NOMO-1 treated with DMSO at 0.1 percent for 48 hours (cell line): ENCODE measurements around the gene XRCC5.
"Not testable (repeated sequence)": the region's sequence is repeated elsewhere in the genome, so short reads cannot be mapped to it uniquely, and the experiment has no call there.

Experiments
- DNase-seq: peaks from one replicate; lab custom pipeline; 2025; ENCODE audit not compliant: unreplicated experiment; lab: John Stamatoyannopoulos, UW

The XRCC5 gene

GRCh38 chr2:216116418-216116817, 7.3 kb downstream of the XRCC5 start:
- no peak for DNase-seq

GRCh38 chr2:216117561-216118340, 8.6 kb downstream of the XRCC5 start:
- DNase-seq = no peak

GRCh38 chr2:216118474-216118873, 9.3 kb downstream of the XRCC5 start:
- DNase-seq = no peak

GRCh38 chr2:216119146-216119545, 10.0 kb downstream of the XRCC5 start:
- DNase-seq = no peak

GRCh38 chr2:216119986-216120385, 10.8 kb downstream of the XRCC5 start:
- DNase-seq = no peak

GRCh38 chr2:216121255-216121654, 12.1 kb downstream of the XRCC5 start:
- no peak for DNase-seq

GRCh38 chr2:216126943-216127342, 17.8 kb downstream of the XRCC5 start:
- DNase-seq = no peak

GRCh38 chr2:216130346-216130971, 21.3 kb downstream of the XRCC5 start:
- DNase-seq = no peak

GRCh38 chr2:216131175-216131926, 22.2 kb downstream of the XRCC5 start:
- DNase-seq = no peak

GRCh38 chr2:216132585-216132984, 23.4 kb downstream of the XRCC5 start:
- no peak for DNase-seq

GRCh38 chr2:216133397-216133796, 24.2 kb downstream of the XRCC5 start:
- DNase-seq = no peak

- no peak for DNase-seq
These were observed 25.9 kb downstream of the XRCC5 start for GRCh38 chr2:216134958-216135541.

- DNase-seq = no peak
These were observed 30.7 kb downstream of the XRCC5 start for GRCh38 chr2:216139884-216140283.

GRCh38 chr2:216141516-216141915, 32.4 kb downstream of the XRCC5 start:
- DNase-seq = not testable (repeated sequence)

- DNase-seq = no peak
These were observed 33.4 kb downstream of the XRCC5 start for GRCh38 chr2:216142540-216142939.

- DNase-seq = no peak
These were observed 35.2 kb downstream of the XRCC5 start for GRCh38 chr2:216144372-216144771.

- no peak for DNase-seq
These were observed 35.7 kb downstream of the XRCC5 start for GRCh38 chr2:216144857-216145256.

GRCh38 chr2:216146573-216146972, 37.4 kb downstream of the XRCC5 start:
- no peak for DNase-seq

GRCh38 chr2:216147172-216148131, 38.3 kb downstream of the XRCC5 start:
- DNase-seq = no peak

GRCh38 chr2:216148983-216149382, 39.8 kb downstream of the XRCC5 start:
- no peak for DNase-seq
